Globus pallidus (tissue), 1 donor: Measurements from ENCODE around the gene ENTPD8.
"Not testable (repeated sequence)": the region's sequence is repeated elsewhere in the genome, so short reads cannot be mapped to it uniquely, and the experiment has no call there.

Experiments used
- DNase-seq: peaks from one replicate; pipeline ENCODE4 v3.0.0-alpha.2; 2015; ENCODE audit warnings: low spot score

Gene ENTPD8

DNA sequence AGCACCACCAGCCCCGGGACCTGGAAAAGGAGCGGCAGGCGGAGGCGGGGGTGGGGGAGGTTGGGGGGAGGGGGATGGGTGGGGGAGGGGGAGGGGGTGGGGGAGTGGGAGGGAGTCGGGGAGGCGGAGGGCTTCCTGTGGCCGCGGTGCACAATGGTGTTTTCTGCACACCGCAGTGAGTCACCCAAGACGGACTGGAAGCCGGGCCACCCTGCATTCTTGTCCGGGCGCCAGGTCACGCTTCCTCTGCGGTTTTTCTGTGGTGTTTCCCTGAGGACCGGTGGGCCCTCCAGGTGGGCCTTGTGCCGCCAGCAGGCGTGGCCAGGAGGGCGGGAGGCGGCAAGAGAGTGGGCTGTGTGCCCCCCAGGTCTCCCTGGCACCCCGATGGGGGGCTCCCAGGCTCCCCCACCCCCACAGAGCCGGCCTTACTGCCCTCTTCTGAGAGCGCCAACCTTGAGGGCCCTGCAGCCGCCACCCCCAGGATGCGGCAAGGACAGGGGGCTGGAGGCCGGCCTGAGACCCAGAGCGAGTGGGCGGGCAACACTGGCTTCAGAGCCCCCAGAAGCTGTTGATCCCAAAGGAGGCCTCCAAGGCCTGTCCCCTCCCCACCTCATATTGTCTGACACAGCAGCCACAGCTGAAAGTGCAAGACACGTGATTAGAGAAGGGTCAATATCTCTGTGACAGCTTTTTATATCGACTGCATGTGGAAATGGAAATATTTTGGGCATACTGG, 29.3 kb downstream of the ENTPD8 start:
- no peak for DNase-seq

DNA sequence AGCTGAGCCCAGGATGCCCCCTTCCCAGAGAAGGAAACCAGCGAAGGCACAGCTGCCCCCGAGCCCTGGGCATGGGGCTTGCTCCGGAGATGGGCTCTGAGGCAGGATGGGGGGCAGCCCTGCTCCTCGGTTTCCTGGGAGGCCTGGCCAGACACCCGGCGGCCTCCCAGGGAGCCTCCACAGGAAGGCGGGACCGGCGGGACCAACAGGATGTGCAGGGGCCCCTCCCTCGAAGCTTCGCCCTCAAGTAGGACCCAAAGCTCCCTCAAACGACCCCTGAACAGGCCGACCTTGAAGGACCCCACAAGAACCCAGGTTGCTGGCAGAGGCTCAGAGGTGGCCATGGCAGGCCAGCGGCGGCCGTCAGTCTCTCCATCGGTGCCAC, 29.9 kb downstream of the ENTPD8 start:
- DNase-seq, result no peak

DNA sequence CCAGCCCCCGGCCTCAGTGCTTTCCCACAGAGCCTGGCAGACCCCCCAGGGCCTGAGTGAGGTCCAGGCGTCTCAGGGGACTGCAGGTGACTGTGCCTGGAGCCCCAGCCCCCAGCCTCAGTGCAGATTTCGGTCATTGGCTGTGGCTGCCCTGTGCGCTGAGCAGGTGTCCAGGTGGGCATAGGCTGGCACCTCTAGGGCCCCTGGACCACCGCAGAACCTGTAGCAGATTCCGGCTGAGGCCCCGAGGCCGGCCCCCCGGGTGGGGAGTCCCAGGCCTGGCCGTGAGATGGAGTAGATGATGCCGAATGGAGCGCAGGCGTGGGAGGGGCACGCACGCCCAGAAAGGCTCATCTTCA, 30.3 kb downstream of the ENTPD8 start:
- no peak for DNase-seq

DNA sequence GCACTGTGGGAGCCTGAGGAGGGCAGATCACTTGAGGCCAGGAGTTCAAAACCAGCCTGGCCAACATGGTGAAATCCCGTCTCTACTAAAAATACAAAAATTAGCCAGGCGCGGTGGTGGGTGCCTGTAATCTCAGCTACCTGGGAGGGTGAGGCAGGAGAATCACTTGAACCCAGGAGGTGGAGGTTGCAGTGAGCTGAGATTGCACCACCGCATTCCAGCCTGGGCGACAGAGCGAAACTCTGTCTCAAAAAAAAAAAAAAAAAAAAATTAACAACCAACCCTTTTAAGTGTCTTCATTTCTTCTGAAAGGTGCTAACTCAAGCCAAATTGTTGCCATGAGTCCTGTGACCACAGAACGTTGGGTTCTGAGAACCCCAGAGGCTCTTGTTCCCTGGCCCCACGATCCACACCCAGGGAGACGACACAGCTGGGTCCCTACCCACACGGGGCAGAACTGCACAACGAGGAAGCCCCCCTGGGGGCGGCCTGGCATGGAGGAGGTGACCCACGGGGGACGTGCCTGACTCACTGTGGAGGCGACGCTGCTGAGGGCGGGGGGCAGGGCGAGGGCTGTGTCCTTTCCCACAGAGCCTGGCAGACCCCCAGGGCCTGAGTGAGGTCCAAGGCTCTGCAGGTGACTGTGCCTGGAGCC, 30.8 kb downstream of the ENTPD8 start:
- not testable (repeated sequence) for DNase-seq

DNA sequence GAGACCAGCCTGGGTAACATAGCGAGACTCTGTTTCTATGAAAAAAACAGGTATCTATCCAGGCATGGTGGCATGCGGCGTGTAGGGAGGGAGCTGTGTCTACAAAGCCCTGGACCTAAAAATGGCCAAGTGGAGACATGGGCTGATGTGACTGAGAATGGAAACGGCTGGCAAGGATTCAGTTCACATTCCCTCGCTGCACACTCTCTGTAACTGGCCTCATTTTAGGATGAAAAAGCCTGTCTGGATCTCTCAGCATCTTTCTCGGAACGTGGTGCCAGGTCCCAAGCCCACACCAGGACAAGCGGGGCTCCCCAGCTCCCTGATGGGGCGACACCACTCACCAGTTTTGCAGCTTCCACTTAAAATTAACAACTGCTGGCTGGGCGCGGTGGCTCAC, 31.6 kb downstream of the ENTPD8 start:
- DNase-seq, result no peak

DNA sequence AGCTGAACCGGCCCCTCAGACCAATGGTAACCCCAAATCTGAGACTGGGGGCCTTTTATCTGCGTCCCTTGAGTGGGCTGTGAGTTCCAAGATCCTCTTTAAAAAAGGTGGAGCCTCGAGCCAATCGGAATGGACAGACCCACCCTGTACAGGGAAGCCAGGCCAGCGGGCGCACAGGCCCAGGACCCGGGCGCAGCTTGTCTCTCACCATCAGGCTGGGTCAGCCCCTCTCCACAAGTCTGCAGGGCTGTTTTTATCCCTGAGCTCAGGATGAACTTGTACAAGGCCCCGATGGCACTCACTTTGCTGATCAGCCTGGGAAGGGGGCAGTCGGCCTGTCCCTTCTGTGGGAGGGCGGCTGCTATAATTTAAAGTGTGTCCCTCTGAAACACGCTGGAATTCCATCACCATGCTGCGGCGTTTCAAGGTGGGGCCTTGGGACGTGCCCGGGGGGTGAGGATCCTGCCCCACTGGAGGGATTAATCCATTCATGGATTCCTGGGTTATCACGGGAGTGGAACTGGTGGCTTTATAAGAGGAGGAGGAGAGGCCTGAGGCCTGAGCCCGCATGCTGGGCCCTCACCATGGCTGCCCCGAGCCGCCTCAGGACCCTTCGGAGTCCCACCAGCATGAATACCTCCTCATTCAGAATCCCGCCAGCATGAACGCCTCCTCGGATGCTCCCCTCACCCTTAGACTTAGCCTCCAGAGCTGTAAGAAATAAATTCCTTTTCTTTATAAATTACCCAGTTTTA, 32.3 kb downstream of the ENTPD8 start:
- no peak for DNase-seq

DNA sequence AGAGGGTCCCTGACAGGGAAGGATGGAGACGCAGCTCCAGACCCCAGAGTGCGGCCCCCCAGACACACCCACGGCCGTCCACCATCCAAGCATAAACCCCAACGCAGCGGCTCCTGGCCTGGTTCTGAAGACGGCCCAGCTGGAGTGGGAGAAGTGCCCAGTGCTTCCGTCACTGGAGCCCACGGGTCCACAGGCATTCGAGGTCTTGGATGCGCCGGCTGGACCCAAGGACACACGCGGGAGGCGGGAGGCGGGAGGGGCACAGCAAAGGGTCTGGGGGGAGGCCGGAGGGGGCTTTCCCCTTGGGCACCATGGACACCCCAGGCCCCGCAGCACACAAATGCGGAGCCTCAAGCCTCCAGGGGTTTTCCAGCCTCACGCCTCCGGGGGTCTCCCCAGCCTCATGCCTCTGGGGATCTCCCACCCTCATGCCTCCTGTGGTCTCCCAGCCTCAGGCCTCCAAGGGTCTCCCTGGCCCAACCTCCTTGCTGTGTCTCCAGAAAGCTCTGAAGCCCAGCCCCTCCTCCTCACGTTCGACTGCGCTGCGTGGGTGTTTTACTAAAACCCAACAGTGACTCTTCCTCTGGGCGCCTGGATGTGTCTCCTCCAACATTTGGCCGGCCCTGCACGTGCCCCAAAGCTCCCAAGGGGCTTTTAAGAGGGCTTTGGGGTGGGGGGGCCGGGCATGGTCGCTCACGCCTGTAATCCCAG, 33.4 kb downstream of the ENTPD8 start:
- peak; percentile 22 for DNase-seq

DNA sequence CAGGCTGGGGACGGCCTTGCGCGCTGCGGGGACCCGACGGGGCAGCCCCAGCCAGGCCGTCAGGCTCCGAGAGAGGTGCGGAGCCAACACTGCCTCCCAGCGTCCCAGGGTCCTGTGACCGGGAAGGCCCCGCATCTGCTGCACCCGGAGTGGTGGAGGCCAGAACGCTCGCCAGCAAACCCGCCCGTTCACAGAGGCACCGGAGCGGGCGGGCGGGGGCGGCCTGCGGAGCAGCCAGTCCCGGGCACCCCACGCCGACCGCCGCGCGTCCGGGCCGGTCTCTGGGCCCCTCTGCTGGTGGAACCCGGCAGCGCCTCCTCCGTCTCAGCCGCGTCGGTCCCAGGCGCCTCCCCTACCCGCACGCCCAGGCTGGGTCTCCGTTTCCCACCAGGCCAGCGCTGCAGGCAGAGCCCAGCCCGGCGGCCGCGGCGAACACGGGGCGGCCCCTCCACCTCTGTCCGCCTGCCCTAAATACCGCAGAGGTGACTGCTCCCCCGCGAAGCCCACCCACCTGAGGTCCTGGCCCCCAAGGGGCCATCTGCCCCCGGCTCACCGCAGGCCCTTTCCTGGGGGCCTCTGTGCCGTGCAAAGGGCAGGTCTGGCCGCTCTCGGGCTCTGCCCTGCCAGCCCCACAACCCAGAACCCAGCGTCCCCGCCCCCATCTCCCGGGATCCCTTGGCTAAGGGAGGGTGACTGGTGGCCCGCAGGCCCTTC, 34.1 kb downstream of the ENTPD8 start:
- DNase-seq, result peak; percentile 38

DNA sequence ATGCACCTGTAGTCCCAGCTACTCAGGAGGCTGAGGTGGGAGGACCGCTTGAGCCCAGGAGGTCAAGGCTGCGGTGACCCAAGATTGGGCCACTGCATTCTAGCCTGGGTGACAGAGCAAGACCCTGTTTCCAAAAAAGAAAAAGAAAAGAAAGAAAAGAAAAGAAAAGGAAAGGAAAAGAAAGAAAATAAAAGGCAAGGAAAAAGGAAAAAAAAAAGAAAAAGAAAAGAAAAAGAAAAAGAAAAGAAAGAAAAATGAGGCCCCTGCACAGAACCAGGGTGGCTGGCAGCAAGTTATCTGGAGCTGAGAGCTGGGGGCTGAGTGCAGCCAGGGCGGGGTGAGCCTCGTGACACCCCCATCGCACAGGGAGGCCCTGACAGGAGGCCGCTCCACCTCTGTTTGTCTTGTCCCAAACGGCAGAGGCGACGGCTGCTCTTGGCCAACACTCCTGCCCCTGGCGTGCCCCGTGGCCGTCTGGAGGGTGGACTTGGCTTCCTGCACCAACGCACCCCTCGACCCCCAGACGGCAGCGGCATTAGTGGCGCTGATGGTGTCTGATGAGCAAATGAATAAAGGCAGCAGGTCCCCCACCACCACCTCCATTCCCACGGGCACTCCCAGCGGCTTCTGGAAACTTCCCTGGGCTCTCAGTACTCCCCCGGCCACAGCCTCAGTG, 34.9 kb downstream of the ENTPD8 start:
- DNase-seq, result no peak

DNA sequence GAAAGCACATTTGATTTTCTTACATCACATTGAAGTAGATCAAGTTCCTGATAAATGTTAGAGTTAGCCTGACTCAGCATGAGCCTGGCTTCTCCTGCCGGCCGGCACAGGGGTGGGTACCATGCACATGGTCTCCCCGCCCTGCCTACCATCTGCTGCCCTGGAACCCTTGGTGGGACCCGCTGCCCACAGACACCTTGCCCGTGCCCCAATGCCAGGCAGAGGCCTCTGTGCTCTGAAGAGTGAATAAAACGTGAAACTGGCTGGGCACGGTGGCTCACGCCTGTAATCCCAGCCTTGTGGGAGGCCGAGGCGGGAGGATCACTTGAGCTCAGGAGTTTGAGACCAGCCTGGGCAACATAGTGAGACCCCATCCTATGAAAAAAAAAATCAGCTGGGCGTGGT, 35.5 kb downstream of the ENTPD8 start:
- no peak for DNase-seq

DNA sequence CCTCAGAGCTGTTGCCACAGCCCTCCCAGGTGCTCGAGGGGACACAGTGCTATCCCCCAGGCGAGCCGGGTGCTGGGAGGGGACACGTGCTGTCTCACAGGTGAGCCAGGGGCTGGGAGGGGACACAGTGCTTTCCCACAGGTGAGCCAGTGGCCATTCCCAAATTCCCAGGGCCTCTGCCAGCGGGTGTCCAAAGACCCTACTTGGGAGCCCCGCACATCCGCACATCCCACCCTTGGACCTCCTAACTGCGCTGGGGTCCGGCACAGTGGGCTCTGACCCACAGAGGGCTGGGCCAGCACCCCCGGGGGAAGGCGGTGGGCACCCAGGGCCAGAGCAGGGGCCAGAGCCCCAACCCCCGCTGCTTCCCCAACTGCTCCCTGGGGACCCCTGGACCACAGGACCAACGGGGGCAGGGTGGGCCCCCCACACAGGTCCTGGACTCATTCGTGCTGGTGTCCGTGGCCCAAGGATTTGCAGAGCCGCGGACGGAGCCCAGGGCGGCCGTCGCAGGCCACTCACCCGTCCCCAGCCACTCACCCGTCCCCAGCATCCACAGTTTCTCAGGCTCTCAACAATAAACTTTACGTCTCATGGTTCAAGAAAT, 36.1 kb downstream of the ENTPD8 start:
- no peak for DNase-seq

DNA sequence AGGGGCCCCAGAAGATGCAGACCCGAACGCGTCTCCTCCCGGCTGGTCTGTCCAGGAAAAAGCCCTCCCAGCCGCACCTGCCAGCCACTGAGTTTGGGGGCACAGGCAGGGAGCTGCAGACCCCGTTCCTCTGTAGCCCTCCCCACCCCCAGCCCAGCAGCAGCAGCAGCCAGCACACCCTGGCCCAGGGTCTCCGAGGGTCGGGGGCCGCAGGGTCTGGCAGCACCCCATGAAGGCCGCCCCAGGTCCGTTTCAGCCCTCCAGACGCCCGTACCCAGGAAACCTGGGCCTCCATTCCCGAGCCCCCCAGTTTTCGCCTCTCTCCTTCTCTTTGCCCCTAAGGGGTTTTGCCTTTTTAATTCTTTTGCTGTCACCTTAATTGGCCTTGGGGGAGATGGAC, 37.9 kb downstream of the ENTPD8 start:
- DNase-seq, result no peak

DNA sequence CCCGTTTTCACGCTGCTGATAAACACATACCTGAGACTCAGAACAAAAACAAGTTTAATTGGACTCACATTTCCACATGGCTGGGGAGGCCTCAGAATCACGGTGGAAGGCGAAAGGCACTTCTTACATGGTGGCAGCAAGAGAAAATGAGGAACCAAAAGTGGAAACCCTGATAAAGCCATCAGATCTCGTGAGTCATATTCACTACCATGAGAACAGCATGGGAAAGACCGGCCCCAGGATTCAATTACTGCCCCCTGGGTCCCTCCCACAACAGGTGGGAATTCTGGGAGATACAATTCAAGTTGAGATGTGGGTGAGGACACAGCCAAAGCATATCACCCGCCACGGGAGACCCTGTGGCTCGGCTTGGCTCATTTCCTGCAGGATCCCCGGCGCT, 38.4 kb downstream of the ENTPD8 start:
- DNase-seq, result no peak

DNA sequence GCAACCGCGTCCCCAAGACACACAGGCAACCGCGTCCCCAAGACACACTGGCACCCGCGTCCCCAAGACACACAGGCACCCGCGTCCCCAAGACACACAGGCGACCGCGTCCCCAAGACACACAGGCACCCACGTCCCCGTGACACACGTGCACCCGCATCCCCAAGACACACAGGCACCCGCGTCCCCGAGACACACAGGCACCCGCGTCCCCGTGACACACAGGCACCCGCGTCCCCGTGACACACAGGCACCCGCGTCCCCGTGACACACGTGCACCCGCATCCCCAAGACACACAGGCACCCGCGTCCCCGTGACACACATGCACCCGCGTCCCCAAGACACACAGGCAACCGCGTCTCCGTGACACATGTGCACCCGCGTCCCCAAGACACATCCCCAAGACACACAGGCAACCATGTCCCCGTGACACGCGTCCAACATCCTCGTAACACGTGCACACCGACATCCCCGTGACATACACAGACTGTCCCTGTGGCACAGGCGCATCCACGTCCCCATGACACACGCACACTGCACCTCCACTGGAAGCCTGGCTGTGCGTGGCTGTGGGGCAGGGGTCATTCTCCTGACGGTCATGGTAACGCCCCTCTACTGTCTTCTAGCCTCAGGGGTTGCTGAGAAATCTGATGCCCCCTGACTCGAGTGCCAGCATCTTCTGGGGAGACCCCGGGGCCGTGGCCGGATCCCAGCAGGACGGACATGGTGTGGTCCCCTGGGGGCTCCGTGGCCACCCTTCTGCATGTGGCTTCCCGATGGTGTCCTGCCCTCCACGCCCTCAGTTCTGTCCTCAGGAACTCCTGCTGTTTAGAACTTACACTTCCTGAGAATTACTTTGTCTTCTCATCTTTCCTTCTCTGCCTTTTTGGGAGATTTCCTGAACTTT, 42.3 kb downstream of the ENTPD8 start:
- DNase-seq, result no peak

DNA sequence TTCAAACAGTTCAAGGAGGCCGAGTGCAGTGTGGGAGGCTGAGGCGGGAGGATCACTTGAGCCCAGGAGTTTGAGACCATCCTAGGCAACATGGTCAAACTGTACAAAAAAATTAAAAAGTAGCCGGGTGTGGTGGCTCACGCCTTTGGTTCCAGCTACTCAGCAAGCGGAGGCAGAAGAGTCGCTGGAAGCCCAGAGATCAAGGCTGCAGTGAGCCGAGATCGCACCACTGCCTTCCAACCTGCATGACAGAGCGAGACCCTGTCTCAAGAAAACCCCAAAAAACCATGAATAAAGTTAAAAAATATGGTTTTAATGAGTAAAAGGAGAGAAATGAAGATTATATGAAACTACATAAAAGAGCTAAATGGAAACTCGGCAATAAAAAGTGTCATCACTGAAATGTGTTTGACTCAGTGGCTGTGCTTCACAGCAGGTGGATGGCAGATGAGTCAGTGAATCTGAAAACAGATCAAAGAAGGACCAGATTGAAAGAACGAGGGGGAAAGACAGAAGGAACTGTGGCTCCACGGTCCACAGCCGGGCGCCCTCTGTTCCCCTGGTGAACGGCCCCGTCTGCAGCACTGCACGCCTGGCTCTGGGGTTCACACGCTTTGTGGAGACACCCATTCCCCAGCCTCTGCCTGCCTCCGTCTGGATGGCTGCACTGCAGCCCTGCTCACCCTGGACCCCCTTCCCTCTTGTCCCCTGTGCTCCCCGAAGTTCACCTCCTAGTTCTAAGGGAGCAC, 43.3 kb downstream of the ENTPD8 start:
- DNase-seq, result no peak

DNA sequence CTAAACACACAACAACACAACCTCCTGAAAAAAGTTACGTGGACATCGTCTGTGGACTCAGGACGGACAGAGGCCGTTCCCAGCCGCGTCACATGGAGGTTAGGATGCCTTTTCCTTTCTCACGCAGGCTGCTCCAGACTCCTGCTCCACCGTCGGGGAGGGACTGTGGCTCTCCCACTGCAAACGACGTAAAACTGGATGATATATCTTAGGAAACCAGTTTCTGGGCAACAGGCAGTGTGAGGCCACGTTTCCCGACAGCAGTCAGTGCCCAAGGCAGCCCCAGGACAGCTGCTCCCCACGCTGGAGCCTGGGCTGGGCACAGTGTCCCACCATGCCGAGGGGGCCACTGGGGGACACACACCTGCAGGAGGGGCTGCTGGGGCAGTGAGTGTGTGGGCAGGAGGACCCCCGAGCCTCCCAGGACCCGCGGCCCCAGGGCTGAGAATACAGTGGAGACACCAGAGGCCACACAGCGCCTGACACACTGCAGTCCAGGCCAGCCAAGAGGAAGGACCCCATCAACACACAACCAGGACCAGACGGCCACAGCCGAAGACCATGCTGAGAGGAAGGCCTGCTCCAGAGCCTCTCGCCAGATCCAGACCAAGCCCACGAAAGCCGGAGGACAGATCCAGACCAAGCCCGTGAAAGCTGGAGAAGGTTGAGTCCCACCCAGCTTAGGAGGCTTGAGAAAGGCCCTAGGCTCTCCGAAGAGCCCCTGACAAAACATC, 44.4 kb downstream of the ENTPD8 start:
- DNase-seq, result no peak

DNA sequence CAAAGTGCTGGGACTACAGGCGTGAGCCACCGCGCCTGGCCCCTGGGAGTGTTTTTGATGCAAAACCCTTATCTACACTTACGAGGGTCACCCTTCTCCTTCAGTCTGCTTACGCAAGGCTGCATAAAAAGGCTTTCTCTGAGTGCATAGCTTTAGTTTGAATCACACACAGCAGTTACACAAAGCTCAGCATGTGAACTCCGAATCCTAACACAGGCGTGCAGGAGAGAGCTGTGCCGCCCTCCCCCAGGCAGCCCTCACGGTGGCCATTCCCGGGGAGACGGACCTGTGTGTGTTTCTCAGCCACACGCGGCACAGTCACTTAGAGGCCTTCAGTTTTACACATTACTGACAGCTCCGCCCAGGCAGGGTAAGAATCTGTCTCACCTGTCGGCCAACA, 44.9 kb downstream of the ENTPD8 start:
- DNase-seq, result no peak

DNA sequence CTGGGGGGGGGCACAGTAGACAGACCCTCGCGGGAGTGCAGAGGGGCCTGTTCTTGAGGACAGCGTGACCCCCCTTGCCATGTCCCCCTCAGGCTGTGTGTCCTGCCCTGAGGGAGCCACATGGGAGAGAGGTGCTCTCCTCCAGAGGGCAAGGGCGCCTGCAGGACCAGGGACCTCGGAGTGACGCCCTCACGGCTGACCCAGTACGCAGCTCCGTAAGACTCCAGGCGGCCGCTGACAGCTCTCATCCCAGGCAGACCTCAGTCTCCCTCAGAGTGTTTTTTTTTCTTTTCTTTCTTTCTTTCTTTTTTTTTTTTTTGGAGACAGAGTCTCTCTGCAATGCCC, 45.5 kb downstream of the ENTPD8 start:
- DNase-seq, result no peak
